HFFc6 (cell line): ENCODE measurements around the gene TANK. TPM values are rescaled to one million over a fixed set of nuclear protein-coding genes. Genes with fewer than 3 reads are reported as not detected.

Experiments used
- DNase-seq: peaks from one replicate; pipeline ENCODE4 v3.0.0-alpha.2; 2018
- H3K27ac Mint-ChIP-seq: 2 replicates; pipeline ENCODE4 v1.8.0; 2020; ENCODE audit warnings: mild to moderate bottlenecking, mixed read lengths
- H3K27me3 Mint-ChIP-seq: 2 replicates; pipeline ENCODE4 v1.8.0; 2021; ENCODE audit warnings: mild to moderate bottlenecking, moderate library complexity, mixed read lengths; ENCODE audit not compliant: insufficient read depth
- H3K36me3 Mint-ChIP-seq: 2 replicates; pipeline ENCODE4 v1.8.0; 2021; ENCODE audit warnings: low read depth, mixed read lengths
- H3K4me1 Mint-ChIP-seq: 2 replicates; pipeline ENCODE4 v1.8.0; 2020; ENCODE audit warnings: low read depth, mixed read lengths
- H3K4me3 Mint-ChIP-seq: 2 replicates; pipeline ENCODE4 v1.8.0; 2020; ENCODE audit warnings: mild to moderate bottlenecking, moderate library complexity, mixed read lengths
- H3K9me3 Mint-ChIP-seq: 2 replicates; pipeline ENCODE4 v1.8.0; 2020; ENCODE audit warnings: mild to moderate bottlenecking, mixed read lengths
- CTCF ChIP-seq: fragments of 200-600 bp; sonication (generic); IDR thresholded peaks from 2 replicates; pipeline ENCODE4 v1.5.0; 2021; ENCODE audit warnings: antibody characterized with exemption, mild to moderate bottlenecking
- total RNA-seq, 6 experiments: library from RNA; stranded (reverse); fragmentation: NEBNext Ultra II Directional; extraction: Animal tissue kit (Norgen Biotek cat#: 25700); gene quantifications; 2 replicates in 1 of 6; 3 replicates in 5 of 6; pipeline ENCODE4 v1.2.3, GENCODE V29; 2021

The TANK gene
- total RNA-seq, 6 experiments from 2014 or later, result 28.9 to 38.9 (median 36.5) TPM

GRCh38 chr2:161163440-161163839 is 3.2 kb downstream of the TANK start:
- no peak for TF ChIP-seq CTCF
- Mint-ChIP-seq H3K4me3 (no peak overlapping the region; the same call in 1 of the 2 replicates), H3K4me1 (peaks cover 63% of the 10 kb centered on the region), H3K36me3 (peaks cover 44% of the 10 kb centered on the region), H3K27ac (no peak overlapping the region), H3K27me3 (peaks cover 8% of the 10 kb centered on the region), H3K9me3 (no peaks in the 10 kb centered on the region)
- no peak for DNase-seq

GRCh38 chr2:161164161-161164560 is 3.9 kb downstream of the TANK start:
- no peak overlapping the region for H3K27ac Mint-ChIP-seq
- no peaks in the 10 kb centered on the region for H3K9me3 Mint-ChIP-seq
- no peak for DNase-seq
- H3K4me1 Mint-ChIP-seq, result peaks cover 62% of the 10 kb centered on the region
- TF ChIP-seq CTCF, result no peak
- H3K36me3 Mint-ChIP-seq, result peaks cover 44% of the 10 kb centered on the region
- H3K4me3 Mint-ChIP-seq, result no peak overlapping the region
- H3K27me3 Mint-ChIP-seq, result peaks cover 8% of the 10 kb centered on the region

- TF ChIP-seq CTCF, result no peak
- peaks cover 42% of the 10 kb centered on the region for H3K36me3 Mint-ChIP-seq
- no peaks in the 10 kb centered on the region for H3K9me3 Mint-ChIP-seq
- peaks cover 66% of the 10 kb centered on the region for H3K4me1 Mint-ChIP-seq
- H3K4me3 Mint-ChIP-seq, result peak overlapping the region; percentile 60
- DNase-seq, result peak; percentile 35
- peak overlapping the region; percentile 57; the same call in 1 of the 2 replicates for H3K27ac Mint-ChIP-seq
- H3K27me3 Mint-ChIP-seq, result peaks cover 6% of the 10 kb centered on the region
Observed at GRCh38 chr2:161165266-161165665, 5.0 kb downstream of the TANK start.

- H3K27me3 Mint-ChIP-seq, result peaks cover 2% of the 10 kb centered on the region; the same call in 1 of the 2 replicates
- H3K4me3 Mint-ChIP-seq, result peak overlapping the region; percentile 60
- TF ChIP-seq CTCF, result no peak
- H3K4me1 Mint-ChIP-seq, result peaks cover 71% of the 10 kb centered on the region
- DNase-seq, result no peak
- peaks cover 41% of the 10 kb centered on the region for H3K36me3 Mint-ChIP-seq
- peak overlapping the region; percentile 57; the same call in 1 of the 2 replicates for H3K27ac Mint-ChIP-seq
- H3K9me3 Mint-ChIP-seq, result no peaks in the 10 kb centered on the region
Observed at GRCh38 chr2:161165811-161166210, 5.6 kb downstream of the TANK start.

- H3K27ac Mint-ChIP-seq, result 0 out of 2 replicates have a peak overlapping the region, but pooled peaks have one; percentile 18
- no peak for TF ChIP-seq CTCF
- peaks cover 72% of the 10 kb centered on the region for H3K4me1 Mint-ChIP-seq
- H3K4me3 Mint-ChIP-seq, result no peak overlapping the region
- no peak for DNase-seq
- no peaks in the 10 kb centered on the region for H3K27me3 Mint-ChIP-seq
- no peaks in the 10 kb centered on the region for H3K9me3 Mint-ChIP-seq
- peaks cover 41% of the 10 kb centered on the region for H3K36me3 Mint-ChIP-seq
Observed at GRCh38 chr2:161166538-161167409, 6.5 kb downstream of the TANK start.
